Endodermal cell (in vitro differentiated cells): ENCODE data around the gene HRNR. TPM values are rescaled to one million over a fixed set of nuclear protein-coding genes. Genes with fewer than 3 reads are reported as not detected.

Experiments used
- DNase-seq: peaks from one replicate; pipeline ENCODE4 v3.0.0-alpha.2; 2017
- H3K27ac ChIP-seq: 2 replicates; pipeline ENCODE4 v1.5.1; 2013; ENCODE audit warnings: mild to moderate bottlenecking, low read depth, low read length, moderate library complexity
- H3K27me3 ChIP-seq: 2 replicates; pipeline ENCODE4 v1.6.1; 2013; ENCODE audit warnings: mild to moderate bottlenecking, low read length, moderate library complexity; ENCODE audit not compliant: insufficient read depth, control insufficient read depth, poor library complexity, severe bottlenecking
- H3K36me3 ChIP-seq: 2 replicates; pipeline ENCODE4 v1.7.0; 2013; ENCODE audit warnings: mild to moderate bottlenecking, low read length, moderate library complexity; ENCODE audit not compliant: control insufficient read depth, insufficient read depth
- H3K4me1 ChIP-seq: one replicate; pipeline ENCODE4 v1.7.0; 2013; ENCODE audit warnings: low read length; ENCODE audit not compliant: control insufficient read depth, insufficient read depth
- H3K4me3 ChIP-seq: 2 replicates; pipeline ENCODE4 v1.5.1; 2013; ENCODE audit warnings: mild to moderate bottlenecking, low read length, moderate library complexity
- H3K9ac ChIP-seq: 2 replicates; pipeline ENCODE4 v1.6.1; 2013; ENCODE audit warnings: mild to moderate bottlenecking, low read length, moderate library complexity; ENCODE audit not compliant: poor library complexity, severe bottlenecking; ENCODE audit errors: extremely low read depth
- H3K9me3 ChIP-seq: 2 replicates; pipeline ENCODE4 v1.6.1; 2013; ENCODE audit warnings: mild to moderate bottlenecking, low read length, moderate library complexity; ENCODE audit not compliant: control insufficient read depth
- H3K27ac Mint-ChIP-seq: 2 replicates; pipeline ENCODE4 v1.8.0; 2020; ENCODE audit warnings: mixed read lengths
- H3K27me3 Mint-ChIP-seq: 2 replicates; pipeline ENCODE4 v1.8.0; 2021; ENCODE audit warnings: mild to moderate bottlenecking, mixed read lengths; ENCODE audit not compliant: insufficient read depth
- H3K36me3 Mint-ChIP-seq: 2 replicates; pipeline ENCODE4 v1.8.0; 2020; ENCODE audit warnings: low read depth, mixed read lengths
- H3K4me1 Mint-ChIP-seq: 2 replicates; pipeline ENCODE4 v1.8.0; 2020; ENCODE audit warnings: mixed read lengths
- H3K4me3 Mint-ChIP-seq: 2 replicates; pipeline ENCODE4 v1.8.0; 2020; ENCODE audit warnings: mild to moderate bottlenecking, moderate library complexity, mixed read lengths
- H3K9me3 Mint-ChIP-seq: 2 replicates; pipeline ENCODE4 v1.8.0; 2020; ENCODE audit warnings: mild to moderate bottlenecking, mixed read lengths
- WGBS, 2 experiments: methylation state at CpG; one replicate each; pipeline versions ENCODE4 v1.1.5 to v1.1.7; 2013; ENCODE audit warnings: missing lambda C conversion rate in 2 of 2, mixed read lengths in 1 of 2; ENCODE audit not compliant: insufficient coverage in 1 of 2, insufficient read length in 1 of 2; 5-methylcytosine and 5-hydroxymethylcytosine counted together
- total RNA-seq, 2 donors: library from RNA; stranded (reverse); fragmentation: NEBNext Ultra II Directional in 1 of 2; extraction: Animal tissue kit (Norgen Biotek cat#: 25700) in 1 of 2; gene quantifications; 2 replicates in 1 of 2; 3 replicates in 1 of 2; pipeline ENCODE4 v1.2.1, GENCODE V29; 2021
- TF ChIP-seq, protein P1 (sequence below): fragments of 200-600 bp; sonication (generic); conservative IDR thresholded peaks from 2 replicates; pipeline ENCODE4 v1.5.0; 2021; ENCODE audit warnings: antibody characterized with exemption, mild to moderate bottlenecking

Gene HRNR
- total RNA-seq, 2 donors from 2014 or later = not detected

DNA sequence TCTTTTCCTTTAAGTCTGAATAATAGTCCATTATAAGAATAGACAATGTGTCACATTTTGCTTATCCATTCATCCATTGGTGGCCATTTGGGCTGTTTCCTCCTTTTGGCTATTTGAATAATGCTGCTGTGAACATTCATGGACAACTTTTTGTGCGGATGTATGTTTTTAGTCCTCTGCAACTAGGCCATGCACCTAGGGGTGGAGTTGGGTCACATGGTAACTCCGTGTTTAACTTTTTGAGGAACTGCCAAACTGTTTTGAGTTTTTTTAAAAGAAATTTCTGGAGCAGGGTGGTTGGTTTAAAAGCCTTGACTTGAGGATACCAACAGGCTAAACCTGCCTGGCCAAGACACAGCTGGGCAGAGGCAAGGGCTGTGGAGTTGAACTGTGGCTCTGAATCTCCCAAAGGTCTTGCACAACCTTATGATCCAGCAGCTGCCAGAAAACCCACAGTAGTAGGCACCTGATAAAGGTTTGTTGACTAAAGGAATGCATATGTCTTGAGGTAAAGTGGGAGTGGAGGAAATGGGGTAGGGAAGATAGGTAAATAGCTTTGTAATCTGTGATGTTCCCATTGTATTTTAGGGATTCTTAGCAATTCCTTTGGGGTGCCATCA is 59.4 kb downstream of the HRNR start:
- TF ChIP-seq, protein P1, sequence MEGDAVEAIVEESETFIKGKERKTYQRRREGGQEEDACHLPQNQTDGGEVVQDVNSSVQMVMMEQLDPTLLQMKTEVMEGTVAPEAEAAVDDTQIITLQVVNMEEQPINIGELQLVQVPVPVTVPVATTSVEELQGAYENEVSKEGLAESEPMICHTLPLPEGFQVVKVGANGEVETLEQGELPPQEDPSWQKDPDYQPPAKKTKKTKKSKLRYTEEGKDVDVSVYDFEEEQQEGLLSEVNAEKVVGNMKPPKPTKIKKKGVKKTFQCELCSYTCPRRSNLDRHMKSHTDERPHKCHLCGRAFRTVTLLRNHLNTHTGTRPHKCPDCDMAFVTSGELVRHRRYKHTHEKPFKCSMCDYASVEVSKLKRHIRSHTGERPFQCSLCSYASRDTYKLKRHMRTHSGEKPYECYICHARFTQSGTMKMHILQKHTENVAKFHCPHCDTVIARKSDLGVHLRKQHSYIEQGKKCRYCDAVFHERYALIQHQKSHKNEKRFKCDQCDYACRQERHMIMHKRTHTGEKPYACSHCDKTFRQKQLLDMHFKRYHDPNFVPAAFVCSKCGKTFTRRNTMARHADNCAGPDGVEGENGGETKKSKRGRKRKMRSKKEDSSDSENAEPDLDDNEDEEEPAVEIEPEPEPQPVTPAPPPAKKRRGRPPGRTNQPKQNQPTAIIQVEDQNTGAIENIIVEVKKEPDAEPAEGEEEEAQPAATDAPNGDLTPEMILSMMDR = no peak
- no peaks in the 10 kb centered on the region for H3K36me3 Mint-ChIP-seq
- H3K27me3 ChIP-seq = no peaks in the 10 kb centered on the region
- H3K4me3 ChIP-seq = no peak overlapping the region
- DNase-seq = no peak
- H3K27me3 Mint-ChIP-seq = peaks cover 21% of the 10 kb centered on the region
- no peaks in the 10 kb centered on the region for H3K9me3 ChIP-seq
- no peaks in the 10 kb centered on the region for H3K9me3 Mint-ChIP-seq
- no peak overlapping the region for H3K27ac ChIP-seq
- H3K9ac ChIP-seq = no peak overlapping the region
- H3K4me1 ChIP-seq = no peaks in the 10 kb centered on the region
- 37 to 80% methylated on average over 1 to 2 of the region's 2 CpGs for WGBS, 2 experiments
- no peak overlapping the region for H3K27ac Mint-ChIP-seq
- no peaks in the 10 kb centered on the region for H3K36me3 ChIP-seq
- no peaks in the 10 kb centered on the region for H3K4me1 Mint-ChIP-seq
- H3K4me3 Mint-ChIP-seq = no peak overlapping the region

DNA sequence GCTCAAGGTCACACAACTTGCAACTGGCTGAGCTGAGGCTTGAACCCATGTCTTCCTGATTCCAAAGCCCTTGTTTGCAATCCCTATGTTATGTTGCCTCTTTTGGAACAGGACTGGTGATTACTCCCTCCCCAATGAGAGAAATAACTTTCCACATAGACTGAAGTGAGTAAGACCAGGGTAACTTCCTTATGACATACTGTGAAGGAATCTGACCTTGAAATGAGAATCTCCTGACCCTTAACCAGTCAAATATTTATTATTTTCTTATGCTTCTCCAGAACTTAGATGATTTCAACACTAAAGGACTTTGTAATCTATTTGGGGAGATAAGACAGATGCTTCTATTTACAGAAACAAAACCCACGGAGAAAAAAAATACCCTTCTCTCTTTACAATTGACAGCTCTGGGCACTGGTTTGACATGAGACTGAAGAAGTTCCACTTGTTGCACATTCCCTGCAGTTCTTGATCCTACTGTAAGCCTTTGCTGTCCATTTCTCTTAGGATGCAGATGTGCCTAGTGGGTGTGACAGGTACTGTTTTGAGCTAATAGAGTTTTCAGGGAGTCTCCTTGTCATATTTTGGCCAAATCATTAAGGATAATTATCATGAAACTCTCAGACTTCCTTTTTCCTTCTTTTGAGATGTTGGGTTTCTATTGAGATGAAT is 61.1 kb downstream of the HRNR start:
- Mint-ChIP-seq H3K27me3 (peaks cover 10% of the 10 kb centered on the region), H3K36me3 (no peaks in the 10 kb centered on the region), H3K27ac (no peak overlapping the region), H3K4me3 (no peak overlapping the region), H3K4me1 (no peaks in the 10 kb centered on the region), H3K9me3 (no peaks in the 10 kb centered on the region)
- no peaks in the 10 kb centered on the region for H3K4me1 ChIP-seq
- no peaks in the 10 kb centered on the region for H3K36me3 ChIP-seq
- no peak overlapping the region for H3K27ac ChIP-seq
- TF ChIP-seq, protein P1 = no peak
- peaks cover 12% of the 10 kb centered on the region for H3K9me3 ChIP-seq
- no peak overlapping the region for H3K4me3 ChIP-seq
- no peak for DNase-seq
- no peak overlapping the region for H3K9ac ChIP-seq
- no peaks in the 10 kb centered on the region for H3K27me3 ChIP-seq
- WGBS, 2 experiments = 59% methylated on average over 1 of the region's 1 CpG; no CpG with 5 or more reads in 1 of the 2 experiments

Other genes with a start within 250 kb of the HRNR start
- gene S100A10, start 230.3 kb downstream of the HRNR start, total RNA-seq = 100 to 1,000 TPM; 352 to 880 TPM
- 100 to 1,000 TPM; 163 to 248 TPM for gene S100A11, start 187.2 kb downstream of the HRNR start, total RNA-seq
- gene TCHHL1, start 135.1 kb downstream of the HRNR start, total RNA-seq = not detected
- gene TCHH, start 108.7 kb downstream of the HRNR start, total RNA-seq = under 1 TPM; 0.09 TPM
- not detected for gene RPTN, start 65.0 kb downstream of the HRNR start, total RNA-seq
- gene FLG, start 101.0 kb upstream of the HRNR start, total RNA-seq = not detected
- gene FLG2, start 135.8 kb upstream of the HRNR start, total RNA-seq = not detected
- not detected for gene CRNN, start 190.1 kb upstream of the HRNR start, total RNA-seq